Thyroid gland (tissue), 4 donors: ENCODE data around the gene TMEM161A.

Experiments used
- CTCF ChIP-seq, 6 experiments: fragments of 200-600 bp in 3 of 6; fragments of 450-650 bp in 3 of 6; sonication (generic) in 3 of 6; IDR thresholded peaks; one replicate each; pipeline ENCODE4 v1.5.1; 2016 to 2019; ENCODE audit warnings: antibody characterized with exemption in 6 of 6, mild to moderate bottlenecking in 2 of 6, inconsistent platforms in 1 of 6, moderate library complexity in 1 of 6
- POLR2A ChIP-seq, 2 donors: fragments of 450-650 bp; IDR thresholded peaks; one replicate each; pipeline ENCODE4 v1.6.1; 2017; ENCODE audit warnings: antibody characterized with exemption in 2 of 2, mild to moderate bottlenecking in 2 of 2, moderate library complexity in 1 of 2

- no peak for TF ChIP-seq CTCF (IDR thresholded peaks at IDR 0.05)
- TF ChIP-seq POLR2A (IDR thresholded peaks at IDR 0.05) = no peak
Observed at GRCh38 chr19:19167612-19168011, 29.3 kb upstream of the TMEM161A start.
